Measurements from ENCODE around the gene KCNMA1. TPM values are rescaled to one million over a fixed set of nuclear protein-coding genes. Genes with fewer than 3 reads are reported as not detected.

Gene KCNMA1
- total RNA-seq, 1 experiment from 2014 or later: 0.49 TPM

DNA sequence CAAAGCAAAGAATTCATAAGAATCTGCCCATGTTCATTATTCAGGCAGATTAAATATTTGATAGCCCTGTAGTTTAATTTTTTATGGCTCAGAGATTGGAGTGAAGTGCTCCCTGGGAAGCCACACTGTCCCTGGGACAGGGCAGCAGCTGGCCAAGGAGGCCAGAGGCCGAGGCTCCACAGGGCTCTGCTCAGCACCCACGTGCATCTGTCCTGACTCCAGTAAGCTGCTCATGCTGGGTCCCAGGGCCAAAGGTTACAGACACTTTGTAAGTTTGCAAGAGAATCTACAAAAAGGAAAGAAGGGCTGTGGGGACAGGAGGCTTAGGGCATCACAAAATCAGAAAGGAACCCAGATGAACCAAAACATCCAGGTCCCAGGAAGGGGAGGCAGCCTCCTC, 155.5 kb downstream of the KCNMA1 start (continued):
- no peak for TF ChIP-seq ZNF274 (IDR thresholded peaks at IDR 0.05; ENCODE audit: low read depth, low read length)
- no peak for TF ChIP-seq MAX (IDR thresholded peaks at IDR 0.05)
- no peak for TF ChIP-seq EGR1 (IDR thresholded peaks at IDR 0.05; ENCODE audit: low read depth)
- no peak for TF ChIP-seq CEBPB (IDR thresholded peaks at IDR 0.05; ENCODE audit: low read depth)
- no peak for TF ChIP-seq CTCF (IDR thresholded peaks at IDR 0.05 in 2 of 3, conservative IDR thresholded peaks at IDR 0.05 in 1 of 3; ENCODE audit: borderline replicate concordance in 1 of 3, insufficient read depth in 1 of 3, low read depth in 2 of 3, low read length in 2 of 3)
- TF ChIP-seq CBX3 (IDR thresholded peaks at IDR 0.05; ENCODE audit: low read depth): no peak
- TF ChIP-seq FOSL1 (IDR thresholded peaks at IDR 0.05; ENCODE audit: low read depth): no peak
- TF ChIP-seq EZH2phosphoT487 (IDR thresholded peaks at IDR 0.05; ENCODE audit: borderline replicate concordance): no peak

- Histone ChIP-seq H3K4me1 (ENCODE audit: control insufficient read depth in 1 of 2, insufficient read depth in 2 of 2, low read length in 2 of 2) (0 out of 4 replicates have a peak, but pooled peaks cover 0 to 2% of the 10 kb centered on the region in 2 experiments), H3K79me2 (ENCODE audit: insufficient read depth, low read length) (no peaks in the 10 kb centered on the region), H3K9me2 (ENCODE audit: insufficient read depth) (no peaks in the 10 kb centered on the region), H3K27ac (ENCODE audit: low read depth, low read length) (no peak overlapping the region), H3K27me3 (ENCODE audit: insufficient read depth, low read length) (no peaks in the 10 kb centered on the region), H3K36me3 (ENCODE audit: control insufficient read depth in 1 of 2, insufficient read depth in 2 of 2, low read length in 2 of 2) (no peaks in the 10 kb centered on the region), H2AFZ (ENCODE audit: low read depth, low read length, poor library complexity, severe bottlenecking) (no peak overlapping the region), H3K4me3 (replicated peaks in 1 of 2; ENCODE audit: low read depth in 1 of 2, low read length in 2 of 2) (no peak overlapping the region), H3K4me2 (ENCODE audit: low read length) (no peak overlapping the region), H3K9me3 (ENCODE audit: control insufficient read depth in 1 of 2, insufficient read depth in 1 of 2, low read depth in 1 of 2, low read length in 2 of 2) (no peaks in the 10 kb centered on the region), H3K9ac (ENCODE audit: low read length) (no peak overlapping the region), H4K20me1 (ENCODE audit: insufficient read depth) (no peaks in the 10 kb centered on the region)
- ATAC-seq: no peak
- intact Hi-C loops (cut with micrococcal nuclease): no loop called here
- RAD21 ChIA-PET (ENCODE audit: low non-redundant PET in 1 of 2, low total read pairs in 2 of 2, uncharacterized antibody in 2 of 2, unreplicated experiment in 2 of 2): no interaction called here
- CTCF ChIA-PET: no interaction called here
- POLR2A ChIA-PET: no interaction called here
- no TSS peak for BruUV-seq (replicated peaks)
- DNase-seq (ENCODE audit: low read depth, low spot score): no peak
- no peak for TF ChIP-seq CBX3 (IDR thresholded peaks at IDR 0.05; ENCODE audit: low read depth)
- TF ChIP-seq SP1 (IDR thresholded peaks at IDR 0.05; ENCODE audit: low read depth): no peak
- TF ChIP-seq RAD21 (IDR thresholded peaks at IDR 0.05; ENCODE audit: low read depth): no peak
- TF ChIP-seq FOSL1 (IDR thresholded peaks at IDR 0.05; ENCODE audit: low read depth): no peak
- TF ChIP-seq, protein P1, sequence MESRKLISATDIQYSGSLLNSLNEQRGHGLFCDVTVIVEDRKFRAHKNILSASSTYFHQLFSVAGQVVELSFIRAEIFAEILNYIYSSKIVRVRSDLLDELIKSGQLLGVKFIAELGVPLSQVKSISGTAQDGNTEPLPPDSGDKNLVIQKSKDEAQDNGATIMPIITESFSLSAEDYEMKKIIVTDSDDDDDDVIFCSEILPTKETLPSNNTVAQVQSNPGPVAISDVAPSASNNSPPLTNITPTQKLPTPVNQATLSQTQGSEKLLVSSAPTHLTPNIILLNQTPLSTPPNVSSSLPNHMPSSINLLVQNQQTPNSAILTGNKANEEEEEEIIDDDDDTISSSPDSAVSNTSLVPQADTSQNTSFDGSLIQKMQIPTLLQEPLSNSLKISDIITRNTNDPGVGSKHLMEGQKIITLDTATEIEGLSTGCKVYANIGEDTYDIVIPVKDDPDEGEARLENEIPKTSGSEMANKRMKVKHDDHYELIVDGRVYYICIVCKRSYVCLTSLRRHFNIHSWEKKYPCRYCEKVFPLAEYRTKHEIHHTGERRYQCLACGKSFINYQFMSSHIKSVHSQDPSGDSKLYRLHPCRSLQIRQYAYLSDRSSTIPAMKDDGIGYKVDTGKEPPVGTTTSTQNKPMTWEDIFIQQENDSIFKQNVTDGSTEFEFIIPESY (IDR thresholded peaks at IDR 0.05; ENCODE audit: extremely low read depth, insufficient replicate concordance, low read length): no peak
- TF ChIP-seq ELF1 (IDR thresholded peaks at IDR 0.05; ENCODE audit: borderline replicate concordance, low read depth): no peak
- no peak for TF ChIP-seq JUND (IDR thresholded peaks at IDR 0.05)
- no peak for TF ChIP-seq EZH2 (IDR thresholded peaks at IDR 0.05)
- no peak for TF ChIP-seq ATF3 (IDR thresholded peaks at IDR 0.05)
- TF ChIP-seq EGR1 (IDR thresholded peaks at IDR 0.05; ENCODE audit: low read depth): no peak
- TF ChIP-seq MAX (IDR thresholded peaks at IDR 0.05): no peak
- no peak for TF ChIP-seq POLR2AphosphoS5 (IDR thresholded peaks at IDR 0.05; ENCODE audit: low read depth, low read length)
- TF ChIP-seq CEBPB (IDR thresholded peaks at IDR 0.05; ENCODE audit: low read depth): no peak
- no peak for TF ChIP-seq YY1 (IDR thresholded peaks at IDR 0.05; ENCODE audit: extremely low read depth, insufficient replicate concordance, low read depth, low read length)
- TF ChIP-seq REST (IDR thresholded peaks at IDR 0.05; ENCODE audit: low read depth): no peak
Measured at GRCh38 chr10:77479586-77479985, 158.0 kb downstream of the KCNMA1 start.

Measured in HCT116 (cell line).